Activated CD8-positive, alpha-beta memory T cell treated with anti-CD3 and anti-CD28 coated beads for 36 hours (primary cell): ENCODE results near the gene PLXNA2. TPM values are rescaled to one million over a fixed set of nuclear protein-coding genes. Genes with fewer than 3 reads are reported as not detected.

Experiments used
- CTCF ChIA-PET: fragments of 350-600 bp; sonication (Branson Sonifier 250); formaldehyde crosslinking; loops from one replicate; lab custom pipeline; 2021; ENCODE audit warnings: antibody characterized with exemption; lab: Charles Lee
- POLR2A ChIA-PET: fragments of 350-600 bp; sonication (Branson Sonifier 250); formaldehyde crosslinking; loops from one replicate; lab custom pipeline; 2021; ENCODE audit warnings: antibody characterized with exemption; lab: Charles Lee
- total RNA-seq, 2 experiments: library from RNA; stranded (reverse); gene quantifications; one replicate each; pipeline ENCODE4 v1.2.3, GENCODE V29; 2021

PLXNA2 gene
- total RNA-seq, 2 experiments from 2014 or later = 0.34 to 0.36 TPM

- ChIA-PET CTCF (no interaction called here), POLR2A (no interaction called here)
These were observed 28.8 kb downstream of the PLXNA2 start for GRCh38 chr1:208215393-208215792.

GRCh38 chr1:208213786-208214185 lies 30.4 kb downstream of the PLXNA2 start:
- CTCF ChIA-PET = no interaction called here

GRCh38 chr1:208212893-208213292 lies 31.3 kb downstream of the PLXNA2 start:
- CTCF ChIA-PET = no interaction called here

More at GRCh38 chr1:208213786-208214185, 30.4 kb downstream of the PLXNA2 start:
- POLR2A ChIA-PET = no interaction called here

GRCh38 chr1:208211921-208212843 lies 32.0 kb downstream of the PLXNA2 start:
- CTCF ChIA-PET = no interaction called here

More at GRCh38 chr1:208212893-208213292, 31.3 kb downstream of the PLXNA2 start:
- POLR2A ChIA-PET = no interaction called here

GRCh38 chr1:208209896-208210589 lies 34.1 kb downstream of the PLXNA2 start:
- CTCF ChIA-PET = no interaction called here
- POLR2A ChIA-PET = no interaction called here

More at GRCh38 chr1:208211921-208212843, 32.0 kb downstream of the PLXNA2 start:
- POLR2A ChIA-PET = no interaction called here

DNA sequence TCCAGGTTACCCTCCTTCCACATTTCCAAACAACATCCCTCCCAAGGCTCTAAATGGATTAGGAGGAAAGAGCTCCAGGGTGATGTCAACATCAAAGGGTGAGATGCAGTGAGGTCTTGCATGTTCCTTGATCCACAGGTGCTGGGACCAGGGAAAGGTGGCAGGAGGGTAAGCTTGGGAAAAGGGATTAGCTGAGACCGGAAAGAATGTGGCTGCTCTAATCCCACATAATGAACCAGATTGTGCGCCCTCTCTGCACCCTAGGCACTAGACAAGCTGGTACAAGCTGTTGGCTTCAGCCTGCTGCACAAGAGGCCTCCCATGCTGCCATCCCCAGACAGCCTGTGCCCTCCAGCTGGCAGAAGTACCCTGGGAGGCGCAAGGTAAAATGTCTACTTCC lies 34.9 kb downstream of the PLXNA2 start:
- CTCF ChIA-PET = no interaction called here
- POLR2A ChIA-PET = no interaction called here

GRCh38 chr1:208208132-208208487 lies 36.1 kb downstream of the PLXNA2 start:
- CTCF ChIA-PET = no interaction called here
- POLR2A ChIA-PET = no interaction called here

DNA sequence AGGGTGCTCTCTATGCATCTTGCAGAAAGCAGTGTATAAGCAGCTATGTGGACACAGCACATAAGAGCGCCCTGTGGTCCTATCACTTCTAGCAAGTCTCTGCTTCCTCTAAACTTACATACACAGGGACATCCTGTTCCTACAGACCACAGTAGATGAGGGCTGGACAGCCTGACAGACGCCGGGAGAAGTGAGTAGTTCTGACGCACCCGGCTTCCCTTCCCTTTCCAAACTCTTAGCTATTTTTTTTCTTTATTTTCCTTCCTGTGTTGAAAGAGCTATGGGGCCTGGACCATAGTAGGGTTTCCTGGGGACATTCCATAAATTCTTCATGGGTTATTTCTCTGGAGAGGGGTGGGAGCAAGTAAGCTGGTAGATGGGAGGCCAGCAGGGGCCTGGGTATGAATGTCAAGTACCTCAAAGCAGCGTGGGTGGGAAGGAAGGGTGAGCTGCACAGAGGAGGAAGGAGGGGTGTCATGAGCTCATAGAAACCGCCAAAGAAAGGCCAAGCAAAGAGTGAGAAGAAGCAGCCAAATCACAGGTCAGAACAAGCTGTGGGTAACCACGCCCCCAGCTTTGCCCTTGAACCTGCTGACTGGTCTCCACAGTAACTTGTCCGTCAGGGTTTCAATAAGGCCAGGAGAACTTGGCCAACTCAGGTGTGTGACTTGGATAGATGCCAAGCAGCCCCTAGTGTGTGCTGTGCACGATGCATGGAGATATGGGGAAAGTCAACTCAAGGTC lies 36.6 kb downstream of the PLXNA2 start:
- ChIA-PET POLR2A (no interaction called here), CTCF (no interaction called here)

DNA sequence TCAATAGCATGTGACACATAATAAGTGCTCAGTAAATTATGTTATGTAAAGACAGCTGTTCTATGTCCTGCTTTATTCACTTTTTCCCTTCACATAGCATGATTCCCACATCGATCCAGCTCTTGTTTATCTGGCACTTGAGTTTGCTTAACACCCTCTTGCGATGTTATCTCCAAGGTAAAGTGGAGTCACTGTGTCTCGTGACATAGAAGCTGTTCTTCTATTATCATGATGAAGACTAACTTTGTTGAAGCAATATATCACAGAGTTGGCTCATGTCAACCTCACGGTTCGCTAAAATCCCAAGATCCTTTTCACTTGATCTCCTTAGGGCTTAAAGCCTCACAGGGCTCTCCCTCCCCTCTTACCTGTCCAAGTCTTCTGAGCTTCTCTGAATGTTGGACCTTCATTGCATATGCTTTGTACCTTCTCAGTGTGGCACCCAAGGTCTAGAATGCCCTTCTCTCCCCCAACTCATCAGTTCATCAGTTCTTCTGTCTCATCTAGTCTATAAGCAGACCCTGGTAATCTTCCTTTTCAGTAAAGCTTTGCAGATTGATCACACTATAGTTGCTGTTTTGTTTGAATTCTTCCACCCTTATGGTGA lies 38.0 kb downstream of the PLXNA2 start:
- POLR2A ChIA-PET = no interaction called here
- CTCF ChIA-PET = no interaction called here

- ChIA-PET POLR2A (no interaction called here), CTCF (no interaction called here)
These were observed 38.8 kb downstream of the PLXNA2 start for GRCh38 chr1:208205216-208206013.

DNA sequence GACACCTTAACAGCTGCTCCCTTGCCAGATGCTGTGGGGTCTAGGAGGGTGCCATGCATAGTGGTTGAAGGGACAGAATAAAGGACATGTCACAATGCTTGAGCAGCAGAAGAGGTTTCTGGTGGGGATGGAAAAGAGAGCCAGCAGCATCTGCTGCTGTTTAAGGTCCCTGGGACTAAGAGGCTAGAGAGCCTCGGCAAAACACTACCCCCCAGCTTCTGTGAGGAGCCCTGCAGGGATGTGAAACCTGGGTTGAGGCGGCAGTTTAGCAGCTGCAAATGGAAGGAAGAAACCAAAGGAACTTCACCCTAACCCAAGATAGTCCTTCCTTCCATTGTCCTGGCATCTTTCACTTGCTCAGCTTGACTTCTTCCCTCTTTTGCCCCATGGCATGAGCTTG lies 39.4 kb downstream of the PLXNA2 start:
- ChIA-PET POLR2A (no interaction called here), CTCF (no interaction called here)

DNA sequence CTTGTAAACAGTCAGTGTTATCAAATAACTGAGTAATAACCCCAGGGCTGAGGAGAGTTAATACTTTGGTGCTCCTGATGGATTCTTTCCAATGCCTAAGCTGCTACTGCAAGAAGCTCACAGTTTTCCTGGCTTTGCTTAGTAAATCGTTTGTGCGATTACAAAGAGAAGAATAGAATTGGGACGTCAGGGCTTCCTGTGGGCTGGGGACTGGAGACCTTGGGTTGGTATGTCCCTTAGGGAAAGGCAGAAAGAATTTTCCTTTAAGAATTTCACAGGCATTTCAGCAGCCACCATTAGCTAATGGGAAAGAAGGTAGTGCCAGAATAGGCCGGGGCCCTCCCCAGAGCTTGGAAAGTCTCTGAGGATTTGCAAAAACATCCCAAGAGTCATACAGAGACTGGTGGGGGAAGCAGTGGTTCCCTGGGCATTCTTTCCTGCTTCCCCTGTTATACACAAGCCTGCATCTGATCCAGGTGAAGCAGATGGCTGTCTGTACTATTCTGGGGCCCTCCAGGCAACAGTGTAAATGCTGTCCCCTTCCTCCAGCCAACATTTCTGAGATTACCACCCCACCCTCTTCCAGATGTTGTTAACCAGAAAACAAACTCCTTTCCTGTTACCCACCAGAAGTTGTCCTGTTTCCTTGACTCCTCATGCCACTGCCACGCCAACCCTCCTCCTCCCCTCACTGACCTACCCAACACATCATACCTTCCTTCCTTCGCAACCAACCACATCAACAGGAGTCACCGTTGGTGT lies 40.2 kb downstream of the PLXNA2 start:
- CTCF ChIA-PET = no interaction called here

GRCh38 chr1:208203127-208203847 lies 40.9 kb downstream of the PLXNA2 start:
- CTCF ChIA-PET = no interaction called here
- POLR2A ChIA-PET = no interaction called here

More for the DNA sequence above, 40.2 kb downstream of the PLXNA2 start:
- POLR2A ChIA-PET = no interaction called here

- ChIA-PET POLR2A (no interaction called here), CTCF (no interaction called here)
These were observed 41.7 kb downstream of the PLXNA2 start for GRCh38 chr1:208202333-208202995.

GRCh38 chr1:208201229-208201628 lies 43.0 kb downstream of the PLXNA2 start:
- ChIA-PET CTCF (interaction anchor here (0.7 kb wide), 1 partner anchor 26 kb away, joined by 3 read pairs; no protein-coding TSS in a partner anchor), POLR2A (no interaction called here)

DNA sequence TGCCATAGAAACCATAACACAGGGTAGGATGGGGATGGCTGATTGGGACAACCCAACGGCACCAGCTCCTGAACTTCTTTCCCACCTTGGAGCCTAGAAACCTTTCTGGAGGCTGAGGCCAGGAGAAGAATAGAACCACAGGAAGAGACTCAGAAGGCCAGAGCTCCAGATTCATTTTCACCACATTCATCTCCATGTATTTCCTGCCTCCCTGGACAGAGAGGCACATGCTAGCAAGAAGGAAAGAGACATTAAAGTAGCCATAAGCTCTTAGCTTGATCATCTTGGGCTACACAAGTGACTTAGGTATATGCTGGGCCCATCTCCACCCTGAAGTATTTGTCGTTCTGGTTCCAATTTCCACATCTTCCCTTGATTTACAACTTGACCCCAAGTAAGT lies 44.1 kb downstream of the PLXNA2 start:
- ChIA-PET CTCF (no interaction called here), POLR2A (no interaction called here)

DNA sequence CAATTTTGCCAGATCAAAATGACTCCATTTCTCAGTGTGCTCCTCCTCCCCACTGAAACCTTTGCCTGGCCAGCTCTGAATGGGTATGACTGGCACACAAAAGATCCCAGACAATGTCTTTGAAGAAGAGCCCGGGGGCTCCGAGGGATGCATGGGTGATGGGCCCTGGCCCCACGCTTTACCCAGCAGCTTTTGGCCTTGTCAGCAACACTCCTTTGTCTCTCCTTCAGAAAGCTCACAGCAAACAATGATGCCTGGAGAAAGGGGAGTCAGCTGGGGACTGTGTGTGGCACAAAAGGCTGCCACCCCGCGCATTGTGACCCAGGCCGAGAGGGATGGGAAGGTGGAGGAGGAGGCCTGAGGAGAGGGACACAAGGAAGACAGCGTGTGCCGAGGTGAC lies 45.9 kb downstream of the PLXNA2 start:
- CTCF ChIA-PET = no interaction called here
- POLR2A ChIA-PET = no interaction called here
